ENCODE data around the gene GABRB1. TPM values are rescaled to one million over a fixed set of nuclear protein-coding genes. Genes with fewer than 3 reads are reported as not detected.

Gene GABRB1
- total RNA-seq, 1 experiment from 2014 or later, result not detected

GRCh38 chr4:47075262-47075661 lies 43.9 kb downstream of the GABRB1 start:
- Histone ChIP-seq H3K36me3 (ENCODE audit: control insufficient read depth in 1 of 2, insufficient read depth in 2 of 2, low read length in 2 of 2) (no peaks in the 10 kb centered on the region), H3K79me2 (ENCODE audit: insufficient read depth, low read length) (no peaks in the 10 kb centered on the region), H3K4me1 (ENCODE audit: control insufficient read depth in 1 of 2, insufficient read depth in 2 of 2, low read length in 2 of 2) (no peaks in the 10 kb centered on the region), H3K4me2 (ENCODE audit: low read length) (no peak overlapping the region), H3K27me3 (ENCODE audit: insufficient read depth, low read length) (no peaks in the 10 kb centered on the region), H2AFZ (ENCODE audit: low read depth, low read length, poor library complexity, severe bottlenecking) (no peak overlapping the region), H3K27ac (ENCODE audit: low read depth, low read length) (no peak overlapping the region), H3K9ac (ENCODE audit: low read length) (no peak overlapping the region), H3K9me2 (ENCODE audit: insufficient read depth) (no peaks in the 10 kb centered on the region), H3K4me3 (replicated peaks in 1 of 2; ENCODE audit: low read depth in 1 of 2, low read length in 2 of 2) (no peak overlapping the region), H4K20me1 (ENCODE audit: insufficient read depth) (no peaks in the 10 kb centered on the region), H3K9me3 (ENCODE audit: control insufficient read depth in 1 of 2, insufficient read depth in 1 of 2, low read depth in 1 of 2, low read length in 2 of 2) (no peaks in the 10 kb centered on the region)
- no peak for TF ChIP-seq EZH2 (IDR thresholded peaks at IDR 0.05)
- ChIA-PET RAD21 (ENCODE audit: low non-redundant PET in 1 of 2, low total read pairs in 2 of 2, uncharacterized antibody in 2 of 2, unreplicated experiment in 2 of 2) (no interaction called here), CTCF (no interaction called here), POLR2A (no interaction called here)
- BruUV-seq (replicated peaks), result no TSS peak
- ATAC-seq (no peak), DNase-seq (ENCODE audit: low read depth, low spot score) (no peak)
- intact Hi-C loops (cut with micrococcal nuclease), result no loop called here

- Histone ChIP-seq H3K36me3 (ENCODE audit: control insufficient read depth in 1 of 2, insufficient read depth in 2 of 2, low read length in 2 of 2) (no peaks in the 10 kb centered on the region), H2AFZ (ENCODE audit: low read depth, low read length, poor library complexity, severe bottlenecking) (no peak overlapping the region), H3K4me1 (ENCODE audit: control insufficient read depth in 1 of 2, insufficient read depth in 2 of 2, low read length in 2 of 2) (no peaks in the 10 kb centered on the region), H4K20me1 (ENCODE audit: insufficient read depth) (no peaks in the 10 kb centered on the region), H3K9me3 (ENCODE audit: control insufficient read depth in 1 of 2, insufficient read depth in 1 of 2, low read depth in 1 of 2, low read length in 2 of 2) (no peaks in the 10 kb centered on the region), H3K27me3 (ENCODE audit: insufficient read depth, low read length) (no peaks in the 10 kb centered on the region), H3K9ac (ENCODE audit: low read length) (no peak overlapping the region), H3K4me3 (replicated peaks in 1 of 2; ENCODE audit: low read depth in 1 of 2, low read length in 2 of 2) (no peak overlapping the region), H3K9me2 (ENCODE audit: insufficient read depth) (no peaks in the 10 kb centered on the region), H3K4me2 (ENCODE audit: low read length) (no peak overlapping the region), H3K27ac (ENCODE audit: low read depth, low read length) (no peak overlapping the region), H3K79me2 (ENCODE audit: insufficient read depth, low read length) (no peaks in the 10 kb centered on the region)
- intact Hi-C loops (cut with micrococcal nuclease), result no loop called here
- RAD21 ChIA-PET (ENCODE audit: low non-redundant PET in 1 of 2, low total read pairs in 2 of 2, uncharacterized antibody in 2 of 2, unreplicated experiment in 2 of 2), result no interaction called here
- no TSS peak for BruUV-seq (replicated peaks)
- DNase-seq (ENCODE audit: low read depth, low spot score), result no peak
- CTCF ChIA-PET, result no interaction called here
- no peak for ATAC-seq
- no peak for TF ChIP-seq JUND (IDR thresholded peaks at IDR 0.05)
- TF ChIP-seq ZNF274 (IDR thresholded peaks at IDR 0.05; ENCODE audit: low read depth, low read length), result no peak
- TF ChIP-seq FOSL1 (IDR thresholded peaks at IDR 0.05; ENCODE audit: low read depth), result no peak
- no peak for TF ChIP-seq CTCF (IDR thresholded peaks at IDR 0.05 in 2 of 3, conservative IDR thresholded peaks at IDR 0.05 in 1 of 3; ENCODE audit: borderline replicate concordance in 1 of 3, insufficient read depth in 1 of 3, low read depth in 2 of 3, low read length in 2 of 3)
- TF ChIP-seq REST (IDR thresholded peaks at IDR 0.05; ENCODE audit: low read depth), result no peak
- no peak for TF ChIP-seq YY1 (IDR thresholded peaks at IDR 0.05; ENCODE audit: extremely low read depth, insufficient replicate concordance, low read depth, low read length)
- POLR2A ChIA-PET, result no interaction called here
Observed at GRCh38 chr4:47075919-47076318, 44.6 kb downstream of the GABRB1 start.

Measured in HCT116 (cell line).